Measurements from ENCODE around the gene FANCF. TPM values are rescaled to one million over a fixed set of nuclear protein-coding genes. Genes with fewer than 3 reads are reported as not detected.

Gene FANCF
- 12.6 and 13.3 TPM in 2 replicates for total RNA-seq

GRCh38 chr11:22625448-22626287, at the start of gene FANCF:
TSS of gene FANCF (minus strand) at chr11:22625823. CDS start at chr11:22625810, 13 bp downstream.

GRCh38 chr11:22666325-22666687, 40.7 kb upstream of the FANCF start, which contains the start of gene GAS2:
TSS of gene GAS2 (plus strand) at chr11:22666611. CDS start at chr11:22674870, 8,259 bp downstream.

Other genes starting within 250 kb of the FANCF start
- 1.9 and 8.3 TPM in 2 replicates for gene GAS2, start 40.8 kb upstream of the FANCF start, total RNA-seq
- gene SVIP, start 204.0 kb upstream of the FANCF start, total RNA-seq, result 3.0 and 6.2 TPM in 2 replicates
- gene CCDC179, start 234.7 kb upstream of the FANCF start, total RNA-seq, result not detected in 2 replicates

Measured in epithelial cell of alveolus of lung (primary cell).